ENCODE measurements around the gene XYLT1.
A peak's percentile ranks its signal among the peaks of the same experiment; 100 is the strongest.

The XYLT1 gene

DNA sequence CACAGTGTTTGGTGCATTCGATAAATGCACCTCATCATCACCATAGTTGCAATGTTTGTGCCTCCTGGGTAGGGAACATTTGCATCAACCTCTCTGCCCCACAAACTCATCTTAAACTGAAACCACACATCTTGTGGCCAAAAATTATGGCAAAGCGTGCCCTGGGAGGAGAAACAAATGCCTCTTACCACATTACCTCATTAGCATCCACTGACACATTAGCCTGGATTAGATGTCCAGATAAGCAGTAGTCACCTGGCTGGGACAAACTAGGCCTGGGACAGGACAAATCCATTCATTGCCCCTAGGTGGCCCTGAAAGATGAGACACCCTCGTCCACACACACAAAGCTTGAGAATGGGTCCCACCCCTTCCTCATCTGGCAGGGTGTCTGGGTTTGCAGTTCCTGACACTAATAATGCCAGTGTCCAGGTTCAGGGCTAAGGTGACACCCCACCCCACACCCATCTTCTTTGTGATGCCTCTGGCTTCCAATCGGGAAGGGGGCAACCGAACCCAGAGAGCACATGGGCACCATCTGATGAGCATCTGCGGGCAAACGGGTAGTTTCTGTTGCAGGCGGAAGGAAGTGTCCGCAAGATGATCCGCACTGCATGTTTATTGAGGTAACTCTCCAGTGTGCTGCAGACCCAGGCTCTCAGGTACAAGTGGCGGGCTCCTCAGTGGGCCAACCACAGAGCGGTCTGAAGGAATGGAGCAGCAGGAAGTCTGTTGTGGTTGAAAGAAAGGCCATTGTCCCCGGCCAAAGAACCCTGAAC, 8.6 kb downstream of the XYLT1 start:
- FAIRE-seq (peak; percentile 63), DNase-seq (ENCODE audit: extremely low spot score, insufficient read length, low read depth) (no peak)

DNA sequence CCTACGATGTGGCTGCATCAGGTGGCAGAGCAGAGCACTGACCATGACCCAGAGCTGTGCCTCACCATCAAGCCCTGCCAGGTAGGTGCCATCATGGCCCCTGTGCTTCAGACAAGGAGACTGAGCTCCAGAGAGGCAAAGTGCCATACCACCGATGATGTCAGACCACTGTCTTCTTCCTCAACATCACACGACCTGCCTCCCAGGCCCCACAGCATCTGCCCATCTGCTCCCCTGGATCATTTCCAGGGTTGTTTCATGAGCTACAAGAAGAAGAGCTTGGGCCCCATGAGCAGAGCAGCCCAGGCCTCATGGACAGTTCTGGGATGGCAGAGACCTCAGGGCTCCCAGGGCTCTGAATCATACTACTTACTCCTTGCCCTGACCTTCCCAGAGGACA, 9.9 kb downstream of the XYLT1 start:
- no peak for FAIRE-seq
- DNase-seq (ENCODE audit: extremely low spot score, insufficient read length, low read depth): no peak

- peak; percentile 26 for FAIRE-seq
- no peak for DNase-seq (ENCODE audit: extremely low spot score, insufficient read length, low read depth)
These were observed 10.7 kb downstream of the XYLT1 start for GRCh38 chr16:17459903-17460521.

DNA sequence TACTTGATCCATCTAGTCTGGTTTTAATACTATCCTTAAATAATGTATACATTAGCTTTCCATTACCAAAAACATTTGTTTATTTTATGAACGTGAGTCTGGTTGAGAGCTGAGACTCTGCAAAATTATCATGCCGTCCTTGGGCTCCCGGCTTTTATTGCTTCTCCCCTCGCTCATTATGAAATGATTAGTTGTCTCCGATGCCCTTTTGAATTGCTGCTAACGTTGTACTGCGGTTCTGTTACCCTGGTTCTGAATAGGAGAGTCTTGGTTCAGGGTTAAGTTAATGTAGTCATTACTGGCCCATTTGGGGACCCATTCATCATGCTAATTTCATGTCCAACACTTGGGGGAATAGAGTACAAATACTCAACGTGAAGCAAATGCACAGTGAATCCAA, 12.8 kb downstream of the XYLT1 start:
- FAIRE-seq: no peak
- DNase-seq (ENCODE audit: extremely low spot score, insufficient read length, low read depth): no peak

DNA sequence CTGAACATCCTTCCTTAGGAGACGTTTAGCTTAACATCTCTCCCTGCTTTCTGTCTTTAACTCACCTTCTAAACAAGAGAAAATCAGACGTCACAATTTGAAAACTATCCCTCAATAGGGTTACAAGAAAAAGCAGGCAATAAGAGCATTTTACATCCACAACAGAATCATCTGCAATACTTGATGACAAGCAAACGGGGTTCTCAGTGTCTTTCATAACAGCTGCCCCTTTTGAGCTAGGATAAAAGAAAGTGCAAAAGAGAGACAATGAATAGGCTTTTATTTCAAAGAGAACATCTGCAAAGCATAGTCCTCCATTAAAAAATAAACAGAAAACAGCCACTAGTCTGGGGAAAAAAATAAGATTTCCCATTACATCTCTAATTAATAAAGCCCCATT, 13.2 kb downstream of the XYLT1 start:
- DNase-seq (ENCODE audit: extremely low spot score, insufficient read length, low read depth): no peak
- no peak for FAIRE-seq

- FAIRE-seq: no peak
These were observed 16.5 kb downstream of the XYLT1 start for GRCh38 chr16:17454162-17454730.

GRCh38 chr16:17453364-17454038, 17.3 kb downstream of the XYLT1 start:
- FAIRE-seq (no peak), DNase-seq (ENCODE audit: extremely low spot score, insufficient read length, low read depth) (no peak)

More at GRCh38 chr16:17454162-17454730, 16.5 kb downstream of the XYLT1 start:
- no peak for DNase-seq (ENCODE audit: extremely low spot score, insufficient read length, low read depth)

DNA sequence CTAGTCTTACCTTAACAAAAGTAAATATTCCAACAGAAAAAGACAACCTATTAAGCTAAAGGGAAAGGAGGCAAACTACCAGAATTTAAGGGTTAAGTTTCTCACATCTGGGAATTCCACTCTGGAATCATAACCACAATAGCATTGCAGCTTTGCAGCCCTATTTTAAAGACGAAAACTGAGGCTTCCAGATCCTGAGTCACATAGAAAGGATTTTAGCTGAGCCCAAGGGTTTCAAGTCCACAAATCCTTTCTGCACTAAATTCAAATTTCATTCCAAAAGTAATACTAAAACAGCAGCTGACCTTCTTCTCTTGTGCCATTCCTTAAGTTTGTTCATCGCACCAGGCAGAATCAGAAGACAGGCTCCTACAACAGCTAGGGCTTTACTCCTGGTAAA, 17.8 kb downstream of the XYLT1 start:
- FAIRE-seq (peak; percentile 26), DNase-seq (ENCODE audit: extremely low spot score, insufficient read length, low read depth) (no peak)

GRCh38 chr16:17451843-17452242, 18.9 kb downstream of the XYLT1 start:
- DNase-seq (ENCODE audit: extremely low spot score, insufficient read length, low read depth) (no peak), FAIRE-seq (peak; percentile 46)

GRCh38 chr16:17450291-17450690, 20.5 kb downstream of the XYLT1 start:
- no peak for FAIRE-seq
- DNase-seq (ENCODE audit: extremely low spot score, insufficient read length, low read depth): no peak

- DNase-seq (ENCODE audit: extremely low spot score, insufficient read length, low read depth): no peak
These were observed 21.8 kb downstream of the XYLT1 start for GRCh38 chr16:17448640-17449638.

GRCh38 chr16:17447101-17447569, 23.6 kb downstream of the XYLT1 start:
- DNase-seq (ENCODE audit: extremely low spot score, insufficient read length, low read depth) (no peak), FAIRE-seq (no peak)

More at GRCh38 chr16:17448640-17449638, 21.8 kb downstream of the XYLT1 start:
- no peak for FAIRE-seq

- DNase-seq (ENCODE audit: extremely low spot score, insufficient read length, low read depth) (no peak), FAIRE-seq (no peak)
These were observed 24.1 kb downstream of the XYLT1 start for GRCh38 chr16:17446661-17447060.

- DNase-seq (ENCODE audit: extremely low spot score, insufficient read length, low read depth) (no peak), FAIRE-seq (no peak)
These were observed 25.3 kb downstream of the XYLT1 start for GRCh38 chr16:17445421-17445820.

DNA sequence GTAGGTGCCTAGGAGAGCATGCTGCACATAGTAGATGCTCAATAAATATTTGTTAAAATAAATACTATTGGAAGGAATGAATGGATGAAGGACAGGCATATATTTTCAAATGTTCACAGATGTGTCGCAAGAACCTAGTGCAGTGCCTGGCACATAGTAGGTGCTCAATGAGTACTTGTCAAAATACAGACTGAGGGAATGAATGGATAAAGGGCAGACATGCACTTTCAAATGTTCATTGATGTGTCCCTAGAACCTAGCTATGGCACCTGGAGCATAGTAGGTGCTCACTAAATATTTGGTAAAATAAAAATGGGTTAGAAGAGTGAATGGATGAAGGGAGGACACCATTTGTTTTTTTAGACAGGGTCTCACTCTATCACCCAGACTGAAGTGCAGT, 26.1 kb downstream of the XYLT1 start:
- DNase-seq (ENCODE audit: extremely low spot score, insufficient read length, low read depth): no peak
- FAIRE-seq: no peak

GRCh38 chr16:17440131-17440530, 30.6 kb downstream of the XYLT1 start:
- FAIRE-seq: no peak

DNA sequence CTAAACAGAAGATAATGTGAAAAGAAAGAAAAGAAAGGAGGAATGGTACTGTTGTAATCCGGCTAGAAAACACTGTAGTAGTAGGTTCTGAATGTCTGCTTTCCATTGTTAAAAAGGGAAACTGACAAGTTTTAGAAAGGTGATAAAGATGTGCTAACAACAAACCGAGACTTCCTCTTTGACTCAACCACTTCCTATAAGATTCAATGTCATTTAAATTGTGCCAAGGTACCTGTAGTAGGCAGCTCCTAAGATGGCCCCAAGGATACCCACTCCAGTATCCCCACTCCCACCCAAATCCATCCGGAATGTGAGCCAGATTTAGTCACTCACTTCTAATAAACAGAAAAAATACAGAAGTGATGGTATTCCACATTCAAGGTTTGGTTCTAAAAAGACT, 31.2 kb downstream of the XYLT1 start:
- FAIRE-seq: peak; percentile 18

More at GRCh38 chr16:17440131-17440530, 30.6 kb downstream of the XYLT1 start:
- no peak for DNase-seq (ENCODE audit: extremely low spot score, insufficient read length, low read depth)

GRCh38 chr16:17437981-17438380, 32.8 kb downstream of the XYLT1 start:
- DNase-seq (ENCODE audit: extremely low spot score, insufficient read length, low read depth): no peak
- FAIRE-seq: no peak

More for the DNA sequence above, 31.2 kb downstream of the XYLT1 start:
- DNase-seq (ENCODE audit: extremely low spot score, insufficient read length, low read depth): no peak

DNA sequence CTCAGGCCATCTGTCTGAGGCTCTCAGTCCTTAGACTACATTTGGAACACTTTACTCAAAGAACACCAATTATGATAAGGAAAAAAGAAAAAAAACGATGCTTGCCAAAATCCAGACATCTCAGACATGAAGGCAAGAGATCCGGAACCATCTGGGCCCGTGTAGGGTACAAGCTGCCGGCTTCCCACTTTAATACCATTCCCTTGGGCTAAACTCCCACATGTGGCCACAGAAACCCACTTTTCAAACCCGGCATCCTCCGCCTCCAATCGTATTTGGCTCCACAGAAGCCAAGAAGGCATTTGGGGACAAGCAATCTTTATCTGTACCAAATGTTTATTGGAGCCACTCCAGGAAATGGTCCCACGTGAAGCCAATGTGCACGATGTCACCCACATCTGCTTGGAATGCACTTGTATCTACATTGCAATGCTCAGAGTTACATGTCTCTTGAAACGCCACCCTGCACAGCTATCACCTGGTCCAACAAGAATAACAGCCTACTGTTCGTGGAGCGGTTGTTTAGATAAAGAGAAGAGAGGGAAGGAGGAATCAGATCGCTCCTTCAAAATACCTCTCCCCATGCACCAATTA, 33.5 kb downstream of the XYLT1 start:
- FAIRE-seq (no peak), DNase-seq (ENCODE audit: extremely low spot score, insufficient read length, low read depth) (no peak)
